ENCODE measurements around the gene PPM1E.

The PPM1E gene

GRCh38 chr17:58966208-58966607 lies 210.6 kb downstream of the PPM1E start:
- no peaks in the 10 kb centered on the region for H3K9me3 ChIP-seq (ENCODE audit: insufficient read depth, low read length)
- no peak overlapping the region for H3K27ac ChIP-seq (ENCODE audit: low read depth, low read length)
- H3K27me3 ChIP-seq (ENCODE audit: low read length) = no peaks in the 10 kb centered on the region
- H3K36me3 ChIP-seq (ENCODE audit: low read length) = no peaks in the 10 kb centered on the region
- H3K9me2 ChIP-seq (replicated peaks; ENCODE audit: insufficient read depth, low read length) = no peaks in the 10 kb centered on the region
- no peak overlapping the region for H3K4me3 ChIP-seq (ENCODE audit: insufficient read depth, low read length, poor library complexity, severe bottlenecking)
- H3F3A ChIP-seq (ENCODE audit: insufficient read depth) = no peaks in the 10 kb centered on the region
- no peak for TF ChIP-seq EZH2phosphoT487 (conservative IDR thresholded peaks at IDR 0.05; ENCODE audit: low read length)
- no peak for TF ChIP-seq CTCF (IDR thresholded peaks at IDR 0.05; ENCODE audit: insufficient read depth, low read length, poor library complexity, severe bottlenecking)
- H3K4me2 ChIP-seq (ENCODE audit: low read depth, low read length, poor library complexity, severe bottlenecking) = no peak overlapping the region
- no peaks in the 10 kb centered on the region for H4K20me1 ChIP-seq (ENCODE audit: low read depth, low read length)
- no peak overlapping the region for H3K9ac ChIP-seq (ENCODE audit: low read length)
- H2AFZ ChIP-seq (ENCODE audit: low read depth, low read length, severe bottlenecking) = no peak overlapping the region
- no peaks in the 10 kb centered on the region for H3K79me2 ChIP-seq (ENCODE audit: insufficient read depth, low read length)

- no peaks in the 10 kb centered on the region for H3F3A ChIP-seq (ENCODE audit: insufficient read depth)
- no peak overlapping the region for H3K4me2 ChIP-seq (ENCODE audit: low read depth, low read length, poor library complexity, severe bottlenecking)
- no peaks in the 10 kb centered on the region for H3K9me2 ChIP-seq (replicated peaks; ENCODE audit: insufficient read depth, low read length)
- H3K9me3 ChIP-seq (ENCODE audit: insufficient read depth, low read length) = no peaks in the 10 kb centered on the region
- no peak overlapping the region for H3K27ac ChIP-seq (ENCODE audit: low read depth, low read length)
- H3K79me2 ChIP-seq (ENCODE audit: insufficient read depth, low read length) = no peaks in the 10 kb centered on the region
- no peak overlapping the region for H3K9ac ChIP-seq (ENCODE audit: low read length)
- no peak for TF ChIP-seq CTCF (IDR thresholded peaks at IDR 0.05; ENCODE audit: insufficient read depth, low read length, poor library complexity, severe bottlenecking)
- TF ChIP-seq EZH2phosphoT487 (conservative IDR thresholded peaks at IDR 0.05; ENCODE audit: low read length) = no peak
- H4K20me1 ChIP-seq (ENCODE audit: low read depth, low read length) = no peaks in the 10 kb centered on the region
- H3K36me3 ChIP-seq (ENCODE audit: low read length) = no peaks in the 10 kb centered on the region
- no peaks in the 10 kb centered on the region for H3K27me3 ChIP-seq (ENCODE audit: low read length)
- H2AFZ ChIP-seq (ENCODE audit: low read depth, low read length, severe bottlenecking) = no peak overlapping the region
- no peak overlapping the region for H3K4me3 ChIP-seq (ENCODE audit: insufficient read depth, low read length, poor library complexity, severe bottlenecking)
These were observed 212.9 kb downstream of the PPM1E start for GRCh38 chr17:58968426-58969061.

GRCh38 chr17:58969156-58969555 lies 213.5 kb downstream of the PPM1E start:
- TF ChIP-seq EZH2phosphoT487 (conservative IDR thresholded peaks at IDR 0.05; ENCODE audit: low read length) (no peak), CTCF (IDR thresholded peaks at IDR 0.05; ENCODE audit: insufficient read depth, low read length, poor library complexity, severe bottlenecking) (no peak)
- H3K4me3 ChIP-seq (ENCODE audit: insufficient read depth, low read length, poor library complexity, severe bottlenecking) = no peak overlapping the region
- no peak overlapping the region for H3K4me2 ChIP-seq (ENCODE audit: low read depth, low read length, poor library complexity, severe bottlenecking)
- H3K9me2 ChIP-seq (replicated peaks; ENCODE audit: insufficient read depth, low read length) = no peaks in the 10 kb centered on the region
- no peaks in the 10 kb centered on the region for H4K20me1 ChIP-seq (ENCODE audit: low read depth, low read length)
- H3K9ac ChIP-seq (ENCODE audit: low read length) = no peak overlapping the region
- no peaks in the 10 kb centered on the region for H3K9me3 ChIP-seq (ENCODE audit: insufficient read depth, low read length)
- H3F3A ChIP-seq (ENCODE audit: insufficient read depth) = no peaks in the 10 kb centered on the region
- H3K27ac ChIP-seq (ENCODE audit: low read depth, low read length) = no peak overlapping the region
- H3K27me3 ChIP-seq (ENCODE audit: low read length) = no peaks in the 10 kb centered on the region
- no peaks in the 10 kb centered on the region for H3K36me3 ChIP-seq (ENCODE audit: low read length)
- no peak overlapping the region for H2AFZ ChIP-seq (ENCODE audit: low read depth, low read length, severe bottlenecking)
- H3K79me2 ChIP-seq (ENCODE audit: insufficient read depth, low read length) = no peaks in the 10 kb centered on the region
